ENCODE measurements around the gene TRIM58.

DNA sequence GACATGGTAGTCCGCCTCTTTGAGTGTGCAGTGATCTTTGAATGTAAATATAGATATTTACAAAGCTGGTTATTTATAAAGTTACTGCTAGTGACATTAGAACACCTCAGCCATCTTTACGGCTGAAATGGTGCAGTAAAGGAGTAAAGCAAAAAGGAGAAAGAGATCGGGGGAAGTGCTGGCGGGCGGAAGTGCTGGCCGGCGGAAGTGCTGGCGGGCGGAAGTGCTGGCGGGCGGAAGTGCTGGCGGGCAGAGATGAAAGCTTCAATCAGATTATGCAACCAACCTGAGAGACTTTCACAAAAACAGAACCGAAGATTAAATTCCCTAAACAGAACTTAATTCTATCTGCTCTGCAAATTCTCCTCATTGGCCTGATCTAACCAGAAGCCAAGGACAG lies 31.6 kb upstream of the TRIM58 start:
- TF ChIP-seq EZH2 (IDR thresholded peaks at IDR 0.05; ENCODE audit: low read length) = no peak
- TF ChIP-seq, protein P1, sequence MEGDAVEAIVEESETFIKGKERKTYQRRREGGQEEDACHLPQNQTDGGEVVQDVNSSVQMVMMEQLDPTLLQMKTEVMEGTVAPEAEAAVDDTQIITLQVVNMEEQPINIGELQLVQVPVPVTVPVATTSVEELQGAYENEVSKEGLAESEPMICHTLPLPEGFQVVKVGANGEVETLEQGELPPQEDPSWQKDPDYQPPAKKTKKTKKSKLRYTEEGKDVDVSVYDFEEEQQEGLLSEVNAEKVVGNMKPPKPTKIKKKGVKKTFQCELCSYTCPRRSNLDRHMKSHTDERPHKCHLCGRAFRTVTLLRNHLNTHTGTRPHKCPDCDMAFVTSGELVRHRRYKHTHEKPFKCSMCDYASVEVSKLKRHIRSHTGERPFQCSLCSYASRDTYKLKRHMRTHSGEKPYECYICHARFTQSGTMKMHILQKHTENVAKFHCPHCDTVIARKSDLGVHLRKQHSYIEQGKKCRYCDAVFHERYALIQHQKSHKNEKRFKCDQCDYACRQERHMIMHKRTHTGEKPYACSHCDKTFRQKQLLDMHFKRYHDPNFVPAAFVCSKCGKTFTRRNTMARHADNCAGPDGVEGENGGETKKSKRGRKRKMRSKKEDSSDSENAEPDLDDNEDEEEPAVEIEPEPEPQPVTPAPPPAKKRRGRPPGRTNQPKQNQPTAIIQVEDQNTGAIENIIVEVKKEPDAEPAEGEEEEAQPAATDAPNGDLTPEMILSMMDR (optimal IDR thresholded peaks at IDR 0.05 in 1 of 3, IDR thresholded peaks at IDR 0.05 in 1 of 3, conservative IDR thresholded peaks at IDR 0.05 in 1 of 3; ENCODE audit: extremely low read depth in 1 of 3, insufficient read depth in 2 of 3, low read length in 3 of 3) = no peak
